ENCODE results near the gene SPOCK2.

Gene SPOCK2

DNA sequence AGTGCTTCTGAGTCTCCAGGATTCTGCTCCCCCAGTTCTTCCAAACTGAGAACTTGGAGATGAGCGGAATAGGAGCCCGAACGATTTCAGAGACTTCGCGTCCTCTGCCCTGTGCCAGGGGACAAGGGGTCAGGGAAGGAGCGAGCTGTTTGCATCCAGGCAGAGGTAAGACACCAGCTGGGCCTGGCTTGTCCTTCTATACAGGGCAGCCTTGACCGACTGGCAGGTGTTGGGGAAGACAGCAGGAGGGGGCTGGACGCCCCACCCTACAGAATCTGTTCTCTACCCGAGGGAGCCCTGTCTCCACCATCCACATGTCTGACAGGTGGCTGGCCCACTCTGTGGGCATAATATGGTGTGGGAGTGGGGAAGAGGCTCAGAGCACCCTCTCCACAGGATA lies 7.1 kb downstream of the SPOCK2 start:
- DNase-seq (ENCODE audit: extremely low spot score) = no peak
- CTCF ChIA-PET = no interaction called here
- POLR2A ChIA-PET = no interaction called here
- TF ChIP-seq SP1 (IDR thresholded peaks at IDR 0.05) = no peak
- TF ChIP-seq ELF4 (IDR thresholded peaks at IDR 0.05) = no peak
- TF ChIP-seq FOXA1 (IDR thresholded peaks at IDR 0.05) = no peak
- TF ChIP-seq NFRKB (IDR thresholded peaks at IDR 0.05) = no peak
- TF ChIP-seq FOXM1 (IDR thresholded peaks at IDR 0.05; ENCODE audit: borderline replicate concordance) = no peak
- no peak for TF ChIP-seq TARDBP (IDR thresholded peaks at IDR 0.05)
- no peak for TF ChIP-seq BHLHE40 (IDR thresholded peaks at IDR 0.05; ENCODE audit: borderline replicate concordance)
- no peak for TF ChIP-seq FOXK2 (IDR thresholded peaks at IDR 0.05)
- no peak for TF ChIP-seq ARNT (IDR thresholded peaks at IDR 0.05)
- TF ChIP-seq, protein P1, sequence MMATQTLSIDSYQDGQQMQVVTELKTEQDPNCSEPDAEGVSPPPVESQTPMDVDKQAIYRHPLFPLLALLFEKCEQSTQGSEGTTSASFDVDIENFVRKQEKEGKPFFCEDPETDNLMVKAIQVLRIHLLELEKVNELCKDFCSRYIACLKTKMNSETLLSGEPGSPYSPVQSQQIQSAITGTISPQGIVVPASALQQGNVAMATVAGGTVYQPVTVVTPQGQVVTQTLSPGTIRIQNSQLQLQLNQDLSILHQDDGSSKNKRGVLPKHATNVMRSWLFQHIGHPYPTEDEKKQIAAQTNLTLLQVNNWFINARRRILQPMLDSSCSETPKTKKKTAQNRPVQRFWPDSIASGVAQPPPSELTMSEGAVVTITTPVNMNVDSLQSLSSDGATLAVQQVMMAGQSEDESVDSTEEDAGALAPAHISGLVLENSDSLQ (IDR thresholded peaks at IDR 0.05) = no peak

DNA sequence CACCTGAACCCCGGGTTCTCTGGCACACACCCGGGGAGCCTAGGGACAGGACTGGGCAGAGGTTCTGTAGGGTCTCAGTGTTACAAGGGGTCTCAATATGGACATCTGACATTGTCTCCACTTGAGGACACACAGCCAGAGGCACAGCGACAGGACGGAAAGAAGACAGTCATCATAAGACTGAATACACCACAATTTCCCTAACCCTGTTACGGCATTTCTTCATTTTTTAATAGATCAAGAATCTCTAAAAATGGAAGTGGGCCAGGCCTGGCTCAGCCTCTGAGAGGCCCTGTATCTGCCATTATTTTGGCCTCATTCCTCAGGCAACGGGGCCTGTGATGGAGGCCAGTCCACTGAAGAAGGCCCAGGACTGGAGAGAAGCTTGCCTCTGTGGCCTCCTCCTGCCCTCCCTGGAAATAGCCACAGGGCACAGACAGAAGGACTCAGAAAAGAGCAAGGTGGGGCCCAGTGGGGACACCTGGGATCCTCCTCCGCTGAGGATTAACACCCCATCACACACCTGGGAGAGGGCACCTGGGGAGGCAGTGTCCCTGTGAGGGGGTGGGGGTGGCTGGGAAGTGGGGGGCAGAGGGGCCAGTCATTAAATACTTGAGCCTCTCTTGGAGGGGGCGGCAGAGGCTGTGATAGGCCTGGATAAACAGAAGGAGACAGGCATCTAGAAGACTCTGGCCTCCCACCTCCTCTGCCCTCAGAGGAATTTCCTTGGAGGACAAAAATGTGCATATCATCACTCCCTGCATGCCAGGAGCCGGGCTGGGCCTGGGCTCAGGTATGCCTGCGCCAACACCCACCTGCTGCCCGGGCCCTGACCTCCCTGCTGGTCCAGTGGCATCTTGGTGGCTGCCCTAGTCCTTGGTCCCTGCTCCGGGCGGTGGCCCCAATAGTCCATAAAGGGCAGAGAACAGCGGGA lies 8.0 kb downstream of the SPOCK2 start:
- ChIA-PET CTCF (no interaction called here), POLR2A (interaction anchor here (1.3 kb wide), 1 partner anchor 9 kb away, joined by 3 read pairs; no protein-coding TSS in a partner anchor)
- no peak for DNase-seq (ENCODE audit: extremely low spot score)
- TF ChIP-seq HDGF (IDR thresholded peaks at IDR 0.05; ENCODE audit: borderline replicate concordance) = no peak
- no peak for TF ChIP-seq SP1 (IDR thresholded peaks at IDR 0.05)
- TF ChIP-seq, protein P1 (IDR thresholded peaks at IDR 0.05) = no peak
- no peak for TF ChIP-seq NFRKB (IDR thresholded peaks at IDR 0.05)
- TF ChIP-seq ARNT (IDR thresholded peaks at IDR 0.05) = no peak
- TF ChIP-seq FOXK2 (IDR thresholded peaks at IDR 0.05) = no peak
- no peak for TF ChIP-seq TARDBP (IDR thresholded peaks at IDR 0.05)
- TF ChIP-seq FOXA1 (IDR thresholded peaks at IDR 0.05) = no peak
- TF ChIP-seq ELF4 (IDR thresholded peaks at IDR 0.05) = no peak
- no peak for TF ChIP-seq ZNF384 (IDR thresholded peaks at IDR 0.05)
- TF ChIP-seq BHLHE40 (IDR thresholded peaks at IDR 0.05; ENCODE audit: borderline replicate concordance) = no peak
- TF ChIP-seq FOXM1 (IDR thresholded peaks at IDR 0.05; ENCODE audit: borderline replicate concordance) = no peak
- no peak for TF ChIP-seq LEF1 (IDR thresholded peaks at IDR 0.05; ENCODE audit: borderline replicate concordance)
- no peak for TF ChIP-seq L3MBTL2 (conservative IDR thresholded peaks at IDR 0.05)
- no peak for TF ChIP-seq SUZ12 (IDR thresholded peaks at IDR 0.05)
- TF ChIP-seq CTBP1 (IDR thresholded peaks at IDR 0.05; ENCODE audit: borderline replicate concordance) = no peak

DNA sequence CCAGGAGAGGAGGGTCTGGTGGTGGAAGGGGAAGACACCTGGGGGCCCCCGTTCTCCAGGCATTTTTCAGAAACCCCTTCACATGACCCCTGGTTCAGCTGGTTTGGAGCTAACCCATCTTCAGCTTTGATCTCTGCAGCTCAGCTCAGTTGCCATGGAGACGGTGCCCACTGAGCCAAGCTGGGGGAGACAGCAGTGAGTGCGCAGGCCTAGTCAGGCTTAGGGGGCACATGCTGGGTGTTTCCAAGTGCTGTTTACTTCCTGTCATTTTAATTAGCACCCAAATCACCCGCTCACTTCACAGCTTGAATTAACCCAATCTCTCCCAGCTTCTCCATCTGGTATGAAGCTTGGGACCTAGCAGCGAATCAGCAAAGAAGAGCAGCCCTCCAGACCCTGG lies 9.0 kb downstream of the SPOCK2 start:
- CTCF ChIA-PET = no interaction called here
- POLR2A ChIA-PET = interaction anchor here (1.3 kb wide), 1 partner anchor 10 kb away, joined by 3 read pairs; no protein-coding TSS in a partner anchor

DNA sequence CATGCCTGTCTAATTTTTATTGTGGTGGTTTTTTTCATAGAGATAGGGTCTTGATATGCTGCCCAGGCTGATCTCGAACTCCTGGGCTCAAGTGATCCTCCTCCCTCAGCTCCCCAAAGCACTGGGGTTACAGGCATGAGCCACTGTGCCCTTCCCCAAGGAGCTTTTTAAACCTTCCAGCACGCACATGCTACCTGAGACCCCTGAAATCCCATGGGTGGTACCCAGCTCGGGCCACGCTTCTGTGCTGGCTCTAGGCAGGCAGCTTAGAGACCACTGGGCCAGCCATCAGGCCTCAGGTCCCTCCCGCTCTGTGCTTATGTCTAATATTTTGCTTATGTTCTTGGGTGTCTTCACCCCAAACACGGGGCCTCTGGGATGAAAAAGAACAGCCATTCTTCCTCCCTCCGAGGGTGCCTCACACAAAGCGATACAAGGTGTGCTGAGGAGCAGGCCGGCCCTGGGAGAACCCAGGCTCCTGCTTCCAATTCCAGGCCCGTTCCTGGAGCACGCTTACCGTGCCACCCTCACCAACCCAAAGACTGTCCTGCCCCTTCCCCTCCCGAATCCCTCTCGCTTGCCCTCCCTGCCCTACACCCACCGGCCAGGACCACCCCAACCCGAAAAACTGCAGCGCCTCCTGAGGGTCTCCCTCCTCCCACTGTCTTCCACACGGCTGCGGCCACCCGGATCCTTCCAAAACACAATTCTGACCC lies 10.9 kb downstream of the SPOCK2 start:
- TF ChIP-seq BHLHE40 (IDR thresholded peaks at IDR 0.05; ENCODE audit: borderline replicate concordance) (no peak), CTBP1 (IDR thresholded peaks at IDR 0.05; ENCODE audit: borderline replicate concordance) (no peak), TARDBP (IDR thresholded peaks at IDR 0.05) (no peak), HDGF (IDR thresholded peaks at IDR 0.05; ENCODE audit: borderline replicate concordance) (no peak), LEF1 (IDR thresholded peaks at IDR 0.05; ENCODE audit: borderline replicate concordance) (no peak), SUZ12 (IDR thresholded peaks at IDR 0.05) (no peak)
- TF ChIP-seq, protein P1 (IDR thresholded peaks at IDR 0.05) = no peak
- ChIA-PET POLR2A (no interaction called here), CTCF (interaction anchor here (1.0 kb wide), 1 partner anchor 16 kb away, joined by 3 read pairs; no protein-coding TSS in a partner anchor)
- no peak for DNase-seq (ENCODE audit: extremely low spot score)

More for the DNA sequence above, 9.0 kb downstream of the SPOCK2 start:
- TF ChIP-seq SUZ12 (IDR thresholded peaks at IDR 0.05) (no peak), ELF4 (IDR thresholded peaks at IDR 0.05) (no peak), HDGF (IDR thresholded peaks at IDR 0.05; ENCODE audit: borderline replicate concordance) (no peak), ZNF384 (IDR thresholded peaks at IDR 0.05) (no peak), FOXM1 (IDR thresholded peaks at IDR 0.05; ENCODE audit: borderline replicate concordance) (no peak)
- TF ChIP-seq, protein P1 (IDR thresholded peaks at IDR 0.05) = no peak
- DNase-seq (ENCODE audit: extremely low spot score) = no peak

DNA sequence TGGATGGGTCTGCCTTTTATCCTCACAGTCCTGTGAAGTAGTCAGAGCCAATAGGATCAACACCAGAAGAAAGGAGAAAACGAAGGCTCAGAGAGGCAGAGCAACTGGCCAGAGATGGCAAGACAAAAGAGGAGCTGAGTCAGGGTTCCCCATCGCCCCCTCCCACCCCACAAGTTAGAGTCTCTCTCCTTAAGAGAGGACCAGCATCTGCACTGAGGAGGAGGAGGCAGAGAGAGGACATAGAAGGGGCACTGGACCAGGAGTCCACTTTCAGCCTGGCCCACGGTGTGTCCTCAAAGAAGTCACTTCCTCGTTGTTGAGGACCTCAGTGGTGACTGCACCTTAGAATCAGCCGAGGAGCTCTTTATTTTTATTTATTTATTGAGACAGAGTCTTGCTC lies 11.6 kb downstream of the SPOCK2 start:
- DNase-seq (ENCODE audit: extremely low spot score) = no peak
- TF ChIP-seq CTBP1 (IDR thresholded peaks at IDR 0.05; ENCODE audit: borderline replicate concordance) (no peak), HDGF (IDR thresholded peaks at IDR 0.05; ENCODE audit: borderline replicate concordance) (no peak), SUZ12 (IDR thresholded peaks at IDR 0.05) (no peak), ZNF384 (IDR thresholded peaks at IDR 0.05) (no peak), L3MBTL2 (conservative IDR thresholded peaks at IDR 0.05) (no peak), LEF1 (IDR thresholded peaks at IDR 0.05; ENCODE audit: borderline replicate concordance) (no peak)
- ChIA-PET POLR2A (no interaction called here), CTCF (interaction anchor here (0.7 to 1.0 kb wide), 2 partner anchors 15 to 83 kb away, joined by 3 read pairs; no protein-coding TSS in a partner anchor)

All from HEK293T (cell line).